Measurements from ENCODE around the gene LRRC10.
"Not testable (repeated sequence)": the region's sequence is repeated elsewhere in the genome, so short reads cannot be mapped to it uniquely, and the experiment has no call there.

Gene LRRC10

DNA sequence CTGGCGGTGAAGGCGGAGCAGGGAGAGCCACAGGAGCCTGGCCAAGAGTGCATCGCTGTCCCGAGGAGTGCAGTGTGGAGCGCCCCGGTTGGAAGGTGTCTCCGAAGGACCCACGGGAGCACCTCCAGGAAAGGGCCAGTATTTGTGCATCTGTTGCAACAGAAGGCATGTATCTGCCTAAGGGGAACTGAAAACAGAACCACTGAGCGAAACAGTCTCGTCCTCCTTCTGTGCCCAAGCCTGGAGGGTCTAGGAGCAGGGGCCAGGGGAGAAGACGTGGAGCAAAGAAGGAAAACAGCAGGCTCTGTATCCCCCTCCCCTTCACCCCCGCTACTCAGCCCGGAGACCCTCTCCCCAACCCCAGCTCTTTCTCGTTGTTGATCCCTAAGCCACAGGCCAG, 5.3 kb upstream of the LRRC10 start:
- DNase-seq: no peak

DNA sequence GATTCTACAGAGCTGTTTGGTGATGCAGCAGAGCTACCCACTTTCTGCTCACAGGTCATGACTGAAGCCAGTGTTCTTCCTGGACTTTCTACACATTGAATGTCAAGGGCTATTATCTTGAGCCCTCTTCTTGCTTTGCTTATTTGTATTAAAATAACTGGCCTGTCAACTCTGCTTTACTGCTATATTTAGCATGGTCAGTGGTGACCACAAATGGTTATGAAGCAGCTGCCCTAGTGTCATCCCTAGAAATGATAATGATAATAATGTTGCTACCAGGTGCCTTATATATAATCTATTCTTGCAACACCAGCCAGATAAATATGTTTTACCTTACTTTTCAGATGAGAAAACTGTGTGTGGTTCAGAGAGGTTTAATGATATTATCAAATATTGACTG, 2.6 kb upstream of the LRRC10 start:
- no peak for DNase-seq

DNA sequence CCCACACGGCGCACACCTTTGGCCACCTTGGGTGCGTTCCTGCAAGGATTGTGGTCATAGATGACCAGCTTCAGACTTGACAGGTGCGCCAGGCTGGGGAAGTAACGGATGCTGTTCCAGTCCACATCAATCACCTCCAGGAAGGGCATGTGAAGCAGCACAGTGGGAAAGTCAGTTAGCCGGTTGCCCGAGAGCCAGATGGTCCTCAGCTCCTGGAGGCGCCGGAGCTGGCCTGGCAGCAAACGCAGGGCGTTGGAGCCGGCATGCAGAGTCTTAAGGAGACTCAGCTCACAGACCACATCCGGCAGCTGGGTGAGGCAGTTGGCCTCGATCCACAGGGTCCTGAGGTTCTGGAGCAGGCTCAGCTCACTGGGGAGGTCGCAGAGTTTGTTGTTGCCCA, 581 bp downstream of the LRRC10 start:
- DNase-seq: no peak

DNA sequence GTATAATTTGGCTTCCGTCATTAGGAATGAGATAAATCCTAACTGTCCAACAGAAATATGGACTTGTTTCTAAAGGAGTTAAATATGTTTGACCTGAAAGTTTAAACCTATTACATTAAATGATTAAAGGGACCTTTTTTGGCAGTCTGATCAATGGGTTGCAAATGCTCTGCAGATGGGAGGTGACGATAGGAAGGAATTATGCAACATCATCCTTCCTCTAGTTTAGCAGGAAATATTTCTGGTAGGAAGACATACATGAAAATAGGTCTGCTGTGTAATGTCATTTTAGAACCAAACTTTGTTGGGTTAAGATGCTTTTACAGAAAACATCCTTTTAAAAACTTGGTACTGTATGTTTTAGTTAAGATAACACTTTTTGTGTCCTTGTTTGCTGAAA, 2.6 kb downstream of the LRRC10 start:
- no peak for DNase-seq

DNA sequence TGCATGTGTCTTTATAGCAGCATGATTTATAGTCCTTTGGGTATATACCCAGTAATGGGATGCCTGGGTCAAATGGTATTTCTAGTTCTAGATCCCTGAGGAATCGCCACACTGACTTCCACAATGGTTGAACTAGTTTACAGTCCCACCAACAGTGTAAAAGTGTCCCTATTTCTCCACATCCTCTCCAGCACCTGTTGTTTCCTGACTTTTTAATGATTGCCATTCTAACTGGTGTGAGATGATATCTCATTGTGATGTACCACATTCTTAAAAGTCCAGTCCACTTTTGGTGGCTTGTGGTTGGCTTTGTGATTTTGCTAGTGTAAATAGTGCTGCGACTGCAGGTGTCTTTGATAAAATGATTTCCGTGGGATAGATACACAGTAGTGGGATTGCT, 6.4 kb downstream of the LRRC10 start:
- DNase-seq: not testable (repeated sequence)

DNA sequence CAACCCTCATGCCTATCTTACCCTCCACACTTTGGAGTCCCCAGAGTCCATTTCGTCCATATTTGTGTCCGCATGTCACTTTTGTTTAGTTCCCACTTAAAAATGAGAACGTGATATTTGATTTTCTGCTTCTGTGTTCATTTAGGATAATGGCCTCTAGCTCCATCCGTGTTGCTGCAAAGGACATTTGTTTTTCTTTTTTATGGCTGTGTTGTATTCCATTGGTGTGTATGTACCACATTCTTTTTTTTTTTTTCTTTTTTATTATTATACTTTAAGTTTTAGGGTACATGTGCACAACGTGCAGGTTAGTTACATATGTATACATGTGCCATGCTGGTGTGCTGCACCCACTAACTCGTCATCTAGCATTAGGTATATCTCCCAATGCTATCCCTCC, 7.2 kb downstream of the LRRC10 start:
- DNase-seq: not testable (repeated sequence)

DNA sequence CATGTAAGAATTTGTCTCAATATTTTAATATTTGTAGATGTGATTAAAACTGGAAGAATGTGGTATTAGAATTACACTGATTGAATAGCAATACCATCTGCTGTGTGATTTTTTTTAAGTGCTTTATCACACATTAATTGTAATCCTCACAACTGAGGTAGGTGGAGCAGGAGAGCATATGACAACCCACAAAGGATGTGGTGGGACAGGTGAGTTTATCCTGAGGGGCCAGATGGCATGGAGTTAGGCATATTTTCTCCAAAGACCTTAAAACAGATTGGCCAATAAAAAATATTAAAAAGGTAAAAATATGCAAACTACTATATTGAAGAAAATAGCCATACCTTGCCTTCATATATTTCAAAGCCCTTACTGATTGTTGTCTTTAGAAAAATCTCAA, 7.8 kb downstream of the LRRC10 start:
- DNase-seq: no peak

DNA sequence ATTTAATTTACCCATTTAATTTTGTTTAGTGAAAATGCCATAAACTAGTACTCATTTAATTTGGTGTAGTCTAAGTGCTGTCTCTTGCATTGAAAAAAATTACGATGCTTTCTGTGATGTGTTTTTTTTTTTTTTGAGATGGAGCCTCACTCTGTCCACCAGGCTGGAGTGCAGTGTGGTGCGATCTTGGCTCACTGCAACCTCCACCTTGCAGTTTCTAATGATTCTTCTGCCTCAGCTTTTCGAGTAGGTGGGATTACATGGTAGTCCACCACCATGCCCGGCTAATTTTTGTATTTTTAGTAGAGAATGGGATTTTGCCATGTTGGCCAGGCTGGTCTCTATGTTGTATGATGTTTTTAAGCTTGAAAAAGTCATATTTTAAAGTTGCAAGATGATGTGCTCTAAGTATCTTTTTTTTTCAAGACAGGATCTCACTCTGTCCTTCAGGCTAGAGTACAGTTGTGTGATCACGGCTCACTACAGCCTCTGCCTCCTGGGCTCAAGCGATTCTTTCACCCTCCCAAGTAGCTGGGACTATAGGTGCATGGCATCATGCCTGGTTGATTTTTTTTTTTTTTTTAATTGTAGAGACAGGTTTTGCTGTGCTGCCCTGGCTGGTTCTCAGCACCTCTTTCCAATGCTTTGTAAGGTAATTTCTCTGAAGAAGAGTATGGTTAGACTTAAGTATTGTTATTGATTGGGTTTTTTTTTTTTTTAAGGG, 8.6 kb downstream of the LRRC10 start:
- no peak for DNase-seq

DNA sequence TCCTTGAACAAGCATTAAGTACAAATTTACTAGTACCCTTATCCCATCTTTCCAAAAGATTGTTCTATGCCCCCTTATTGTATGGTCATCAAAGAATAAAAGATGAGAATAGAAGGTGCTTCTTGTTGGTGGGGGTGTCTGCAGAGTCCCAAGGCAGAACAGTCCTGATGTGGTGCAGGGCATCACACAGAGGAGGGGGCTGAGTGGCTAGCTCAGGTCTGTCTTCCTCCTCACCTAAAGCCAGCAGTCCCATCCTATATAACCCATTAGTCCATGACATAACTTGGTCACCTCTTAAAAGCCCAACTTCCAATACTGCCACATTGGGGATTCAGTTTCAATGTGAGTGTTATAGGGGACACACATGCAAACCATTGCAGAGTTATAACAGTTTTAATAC, 9.9 kb downstream of the LRRC10 start:
- DNase-seq: no peak

DNA sequence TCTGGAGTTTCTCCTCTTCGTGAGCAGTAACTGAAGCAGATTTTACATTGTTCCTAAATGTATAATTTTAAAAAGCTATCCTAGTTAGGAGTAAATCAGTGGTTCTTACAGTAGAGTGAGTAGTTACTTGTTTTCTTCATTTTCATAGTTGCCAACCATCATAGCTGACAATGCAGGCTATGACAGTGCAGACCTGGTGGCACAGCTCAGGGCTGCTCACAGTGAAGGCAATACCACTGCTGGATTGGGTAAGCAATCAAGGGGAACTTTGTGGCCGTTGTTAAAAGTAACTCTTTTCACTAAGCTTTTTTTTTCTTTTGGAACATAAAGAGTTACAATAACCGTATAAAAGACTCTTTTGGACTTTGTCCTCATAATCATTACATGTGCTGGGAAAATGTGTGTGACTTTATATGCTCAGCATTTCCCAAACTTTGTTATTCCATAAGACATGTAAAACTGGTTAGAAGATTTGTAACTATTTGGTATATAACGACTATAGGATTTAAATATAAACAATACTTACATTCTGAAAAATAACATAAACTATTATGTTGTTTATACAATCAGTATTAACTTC, 12.4 kb downstream of the LRRC10 start:
- DNase-seq: no peak

DNA sequence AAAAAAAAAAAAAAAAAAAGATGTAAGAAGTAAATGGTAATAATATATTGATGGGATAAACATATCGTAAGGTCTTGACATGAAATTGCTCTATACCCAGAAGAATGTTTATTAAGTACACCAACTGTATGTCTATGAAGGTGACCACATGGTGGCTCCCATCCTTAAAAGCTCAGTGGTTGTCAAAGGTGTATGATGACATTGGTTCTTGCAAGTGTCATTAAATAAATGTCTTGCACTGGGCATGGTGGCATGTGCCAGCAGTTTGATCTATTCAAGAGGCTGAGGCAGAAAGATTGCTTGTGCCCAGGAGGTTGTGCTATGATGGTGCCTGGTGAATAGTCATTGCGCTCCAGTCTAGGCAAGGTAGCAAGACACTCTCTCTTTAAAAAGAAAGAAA, 15.0 kb downstream of the LRRC10 start:
- no peak for DNase-seq

DNA sequence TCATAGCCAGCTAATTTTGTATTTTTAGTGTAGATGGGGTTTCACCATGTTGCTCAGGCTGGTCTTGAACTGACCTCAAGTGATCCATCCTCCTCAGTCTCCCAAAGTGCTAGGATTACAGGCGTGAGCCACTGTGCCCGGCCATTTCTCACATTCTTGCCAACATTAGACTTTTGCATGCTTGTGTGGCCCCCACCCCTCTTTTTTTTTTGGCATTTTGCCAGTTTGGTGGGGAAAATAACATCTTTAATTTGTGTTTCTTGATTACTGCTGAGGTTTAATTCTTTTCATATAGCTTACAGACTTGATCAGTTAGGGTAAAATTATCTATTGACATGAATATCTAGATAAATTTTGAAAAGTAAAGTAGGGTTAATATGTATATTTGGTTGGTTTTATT, 21.6 kb downstream of the LRRC10 start:
- no peak for DNase-seq

DNA sequence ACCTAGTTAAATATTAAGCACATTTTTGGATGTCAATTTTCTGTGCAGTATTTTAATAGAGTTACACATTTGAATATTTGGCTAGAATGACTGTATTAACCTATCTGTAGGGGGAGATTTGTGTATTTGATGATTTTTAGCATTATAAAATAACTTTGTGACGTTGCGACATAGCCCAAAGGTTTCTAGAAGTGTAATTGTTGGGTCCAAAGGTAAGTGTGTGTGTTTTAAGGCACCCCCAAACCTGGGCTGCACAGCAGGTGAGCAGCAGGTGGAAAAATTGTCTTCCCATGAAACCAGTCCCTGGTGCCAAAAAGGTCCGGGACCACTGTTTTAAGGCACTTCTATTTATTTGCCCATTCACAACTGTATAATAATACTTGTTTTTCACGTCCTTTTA, 22.2 kb downstream of the LRRC10 start:
- no peak for DNase-seq

DNA sequence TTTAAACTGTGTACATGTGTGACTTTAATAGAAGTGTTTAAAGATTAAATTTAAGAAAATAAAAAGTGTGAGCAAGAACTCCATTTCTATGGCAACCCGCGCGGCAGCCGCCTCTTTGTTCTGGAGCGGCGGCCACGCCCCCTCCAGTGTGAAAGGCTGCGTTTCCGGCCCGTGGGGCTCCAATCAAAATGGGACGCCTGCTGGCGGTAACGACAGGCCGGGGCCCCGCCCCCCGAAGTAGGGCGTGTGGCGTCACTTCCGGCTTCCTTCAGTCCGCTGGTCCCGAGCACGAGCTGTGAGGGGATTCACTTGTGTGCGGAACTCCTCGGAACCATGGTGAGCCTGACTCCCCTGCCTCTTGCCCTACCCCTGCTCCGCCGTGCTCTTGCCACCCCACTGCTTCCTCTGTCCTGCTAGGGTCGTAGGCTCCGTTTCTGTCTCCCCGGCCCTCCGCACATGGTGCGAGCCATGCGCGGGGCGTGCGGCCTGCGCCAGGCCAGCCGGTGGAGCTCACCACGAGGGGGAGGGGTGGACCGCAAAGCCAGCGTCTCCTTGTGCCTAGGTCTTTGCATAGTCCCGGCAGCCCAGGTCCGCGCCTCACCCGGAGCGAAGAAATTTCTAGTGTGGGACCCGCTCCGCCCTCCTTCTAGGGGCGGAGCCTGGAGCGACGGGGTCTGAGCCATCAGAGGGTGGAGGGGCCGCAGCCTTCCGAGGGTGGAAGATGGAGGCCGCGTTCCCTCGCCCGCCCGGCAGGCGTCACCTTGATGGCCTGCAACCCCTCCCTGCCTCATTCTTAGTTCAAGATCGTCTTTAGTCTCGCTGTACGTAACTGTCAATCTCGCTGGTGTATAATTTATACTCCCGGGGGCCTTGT, 25.3 kb downstream of the LRRC10 start, which contains the start of gene CCT2:
TSS of gene CCT2 (plus strand) at position 271 of the 874 bp plus-strand sequence. CDS start at position 334, 63 bp downstream.
- DNase-seq: peak; percentile 97

DNA sequence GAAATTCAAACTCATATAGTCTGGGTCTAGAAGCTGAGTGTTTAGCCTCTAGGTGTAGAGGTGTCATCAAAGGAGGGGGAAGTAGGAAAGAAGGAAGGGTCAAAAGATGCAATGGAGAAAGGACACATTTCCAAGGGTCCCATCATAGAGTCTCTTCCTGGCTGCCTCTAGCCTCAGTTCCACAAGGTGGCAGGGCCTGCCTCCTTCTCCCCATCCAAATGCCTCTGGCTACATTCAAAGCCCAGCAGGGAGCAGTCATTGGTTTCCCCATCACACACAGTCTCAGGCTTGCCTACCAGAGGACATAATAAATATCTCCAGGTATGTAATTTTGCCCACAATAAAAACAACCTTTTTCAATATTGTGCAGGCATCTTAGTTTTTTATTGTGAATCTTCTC, 27.5 kb downstream of the LRRC10 start:
- DNase-seq: no peak

DNA sequence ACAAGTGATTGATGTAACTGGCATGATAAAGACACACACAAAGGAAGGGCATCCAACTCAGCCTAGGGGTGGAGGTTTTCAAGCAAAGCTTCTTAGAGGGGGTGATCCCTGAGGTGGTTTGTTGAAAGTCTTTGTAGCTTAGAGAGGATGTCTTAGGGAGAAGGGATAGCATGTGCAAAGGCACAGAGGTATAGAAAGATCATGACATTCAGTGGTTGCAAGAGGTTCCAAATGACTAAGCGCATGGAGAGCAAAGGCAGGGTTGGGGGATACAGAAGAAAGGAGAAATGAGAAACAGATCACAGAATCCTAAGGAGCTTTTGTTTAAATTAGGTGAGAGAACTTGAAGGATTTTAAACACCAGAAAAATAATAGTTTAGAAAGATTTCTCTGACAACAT, 30.6 kb downstream of the LRRC10 start:
- no peak for DNase-seq

DNA sequence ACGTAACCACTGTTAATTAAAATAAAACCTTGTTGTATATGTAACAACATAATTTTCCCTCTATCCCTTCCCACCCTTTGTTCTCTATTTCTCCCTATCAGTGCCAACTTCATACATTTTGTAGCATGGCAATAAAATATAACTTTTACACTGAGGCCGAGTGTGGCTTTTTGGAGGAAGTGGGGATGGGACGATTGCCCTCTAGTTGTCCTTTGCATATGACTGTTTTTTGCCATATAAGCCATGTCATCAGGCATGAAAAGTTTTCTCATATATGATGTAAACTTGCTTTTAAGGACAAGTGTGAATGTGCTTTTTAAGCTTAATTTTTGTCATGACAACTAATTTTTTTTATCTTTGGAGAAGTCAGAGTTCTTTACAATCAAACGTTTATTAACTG, 31.7 kb downstream of the LRRC10 start:
- DNase-seq: no peak

DNA sequence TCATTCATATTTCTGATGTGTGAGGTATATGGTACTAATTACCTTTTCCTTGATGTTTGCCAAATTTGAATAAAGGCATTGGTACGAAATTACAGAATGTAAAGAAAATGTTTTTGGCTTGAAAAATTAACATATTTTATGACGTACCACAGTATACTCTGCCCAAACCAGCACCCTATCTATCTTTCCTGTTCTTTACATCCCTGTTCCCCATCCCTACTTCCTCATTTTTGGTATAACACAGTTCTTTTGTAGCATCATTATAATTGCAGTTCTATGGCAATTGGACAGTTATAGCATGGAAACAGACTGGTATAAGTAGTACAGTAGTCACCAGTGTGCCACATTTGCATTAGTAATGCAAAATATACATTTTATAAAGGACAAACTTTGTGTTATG, 32.4 kb downstream of the LRRC10 start:
- no peak for DNase-seq

DNA sequence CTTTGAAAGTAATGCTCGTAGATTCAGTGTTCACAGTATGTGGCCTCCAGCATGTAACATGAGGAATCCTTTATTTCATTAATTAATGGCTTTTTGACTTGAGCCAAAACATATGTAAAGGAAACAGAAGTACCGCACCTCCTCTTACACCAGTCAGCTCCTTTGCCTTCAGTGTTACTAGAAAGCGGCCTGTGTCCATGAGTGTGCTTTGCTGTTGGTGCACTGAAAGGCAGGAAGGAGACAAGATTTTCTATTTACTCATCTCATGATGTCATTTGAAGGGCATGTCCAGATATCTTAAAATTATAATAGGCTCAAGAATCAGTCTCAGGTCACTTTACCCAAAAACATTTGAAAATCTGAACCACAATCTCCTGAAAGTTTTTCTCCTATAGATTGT, 35.4 kb downstream of the LRRC10 start:
- no peak for DNase-seq

DNA sequence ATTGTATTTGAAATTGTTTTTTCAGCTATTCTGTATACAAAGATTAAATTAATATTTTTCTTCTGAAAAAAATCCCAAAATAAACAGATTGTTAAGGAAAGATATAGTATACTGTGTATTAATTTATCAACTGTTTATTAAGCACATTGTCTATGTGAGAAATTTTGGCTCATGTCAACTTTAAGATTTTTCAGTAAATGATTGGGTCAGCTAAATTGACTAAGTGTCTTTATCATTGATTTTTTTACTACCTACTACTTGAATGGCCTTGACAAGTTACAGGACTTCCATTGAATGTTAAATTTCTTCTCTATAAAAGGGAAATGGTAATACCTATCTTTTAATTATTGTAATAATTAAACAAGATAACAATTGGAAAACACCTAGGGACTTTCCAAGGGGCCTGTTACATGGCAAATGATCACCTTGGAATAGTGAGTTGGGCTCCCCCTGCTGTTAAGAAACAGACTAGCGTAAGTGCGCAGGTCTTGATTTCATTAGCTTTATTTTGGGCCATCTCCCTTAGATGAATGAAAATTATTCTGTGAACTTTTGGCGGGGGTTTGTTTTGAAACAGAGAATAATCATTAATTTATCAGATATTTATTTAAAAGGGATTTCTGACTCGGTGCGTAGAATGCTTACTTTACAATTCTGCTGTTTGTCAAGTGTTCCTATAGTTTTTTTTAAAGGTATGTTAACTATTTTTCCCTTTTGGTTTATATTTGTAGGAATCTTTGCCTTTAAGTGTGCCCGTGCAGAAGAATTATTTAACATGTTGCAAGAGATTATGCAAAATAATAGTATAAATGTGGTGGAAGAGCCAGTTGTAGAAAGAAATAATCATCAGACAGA, 39.9 kb downstream of the LRRC10 start:
- peak; percentile 62 for DNase-seq

DNA sequence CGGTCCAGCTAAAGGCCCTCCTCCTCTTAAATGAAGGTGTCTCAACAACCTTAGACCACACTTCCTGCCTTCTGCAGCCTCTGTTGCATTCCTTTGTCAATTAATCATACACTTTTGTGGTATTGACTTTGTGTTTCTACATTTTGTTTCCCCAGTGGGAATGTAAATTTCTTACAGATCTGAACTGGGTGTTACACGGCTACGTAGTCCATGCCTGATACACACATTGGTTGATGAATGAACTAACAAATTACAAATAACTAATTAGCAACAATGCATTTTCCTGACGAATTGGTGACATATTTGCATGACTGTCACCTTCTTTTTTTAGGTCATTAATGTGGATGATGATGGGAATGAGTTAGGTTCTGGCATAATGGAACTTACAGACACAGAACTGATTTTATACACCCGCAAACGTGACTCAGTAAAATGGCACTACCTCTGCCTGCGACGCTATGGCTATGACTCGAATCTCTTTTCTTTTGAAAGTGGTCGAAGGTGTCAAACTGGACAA, 40.6 kb downstream of the LRRC10 start:
- DNase-seq: no peak

DNA sequence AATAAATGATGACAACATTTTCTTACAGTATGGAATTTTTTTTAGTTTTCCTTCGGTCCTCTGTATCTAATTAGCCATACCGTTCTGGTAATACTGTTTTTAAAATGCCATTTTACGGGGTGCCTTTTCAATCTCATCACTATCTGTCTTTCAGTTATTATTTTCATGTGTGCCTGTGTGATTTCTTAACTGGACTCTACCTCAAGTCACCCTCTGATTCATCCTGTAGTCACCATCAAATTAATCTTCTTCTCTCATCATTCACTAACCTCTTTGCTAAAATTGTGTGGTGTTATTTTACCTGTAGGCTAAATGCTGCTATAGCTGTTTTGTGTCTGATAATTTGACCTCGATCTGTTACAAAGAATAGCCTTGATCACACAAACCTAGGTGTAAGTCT, 41.5 kb downstream of the LRRC10 start:
- DNase-seq: no peak

DNA sequence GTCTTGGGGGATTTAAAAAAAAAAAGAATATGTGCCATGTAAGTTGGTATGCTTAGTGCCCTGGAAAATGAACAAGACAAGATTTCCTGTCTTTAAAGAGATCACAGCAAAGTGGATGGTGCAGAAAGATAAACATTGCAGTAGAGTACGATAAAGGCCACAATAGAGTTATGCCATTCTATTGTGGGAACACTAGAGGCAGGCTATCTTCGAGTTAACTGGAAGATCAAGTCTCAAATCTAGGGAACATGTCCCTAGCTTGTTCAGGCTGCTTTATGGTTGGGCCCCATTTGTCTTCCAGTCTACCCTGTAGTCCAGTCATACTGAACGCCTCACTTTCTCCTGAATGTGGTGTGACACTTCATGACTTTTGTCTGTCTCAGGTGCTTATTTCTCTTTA, 44.1 kb downstream of the LRRC10 start:
- DNase-seq: no peak
